Measurements from ENCODE around the gene B4GALT5.

B4GALT5 gene

GRCh38 chr20:49608752-49609670 is 104.7 kb downstream of the B4GALT5 start:
- DNase-seq (ENCODE audit: low read depth in 2 of 2): peak; percentile 65

GRCh38 chr20:49607568-49607967 is 106.1 kb downstream of the B4GALT5 start:
- DNase-seq (ENCODE audit: low read depth in 2 of 2): no peak

GRCh38 chr20:49603209-49603627 is 110.5 kb downstream of the B4GALT5 start:
- no peak for DNase-seq (ENCODE audit: low read depth in 2 of 2)

GRCh38 chr20:49602345-49603208 is 111.1 kb downstream of the B4GALT5 start:
- no peak for DNase-seq (ENCODE audit: low read depth in 2 of 2)

GRCh38 chr20:49601153-49601924 is 112.3 kb downstream of the B4GALT5 start:
- DNase-seq (ENCODE audit: low read depth in 2 of 2): no peak

- DNase-seq (ENCODE audit: low read depth in 2 of 2): no peak
Observed at GRCh38 chr20:49599746-49600113, 113.9 kb downstream of the B4GALT5 start.

GRCh38 chr20:49597825-49598395 is 115.8 kb downstream of the B4GALT5 start:
- no peak for DNase-seq (ENCODE audit: low read depth in 2 of 2)

GRCh38 chr20:49595811-49596561 is 117.7 kb downstream of the B4GALT5 start:
- DNase-seq (ENCODE audit: low read depth in 2 of 2): peak; percentile 83 to 89

GRCh38 chr20:49595346-49595745 is 118.3 kb downstream of the B4GALT5 start:
- DNase-seq (ENCODE audit: low read depth in 2 of 2): no peak

GRCh38 chr20:49594931-49595315 is 118.8 kb downstream of the B4GALT5 start:
- DNase-seq (ENCODE audit: low read depth in 2 of 2): no peak

- DNase-seq (ENCODE audit: low read depth in 2 of 2): peak; percentile 72 to 83
Observed at GRCh38 chr20:49594143-49594930, 119.3 kb downstream of the B4GALT5 start.

- no peak for DNase-seq (ENCODE audit: low read depth in 2 of 2)
Observed at GRCh38 chr20:49593466-49594142, 120.1 kb downstream of the B4GALT5 start.

- DNase-seq (ENCODE audit: low read depth in 2 of 2): no peak
Observed at GRCh38 chr20:49592120-49592519, 121.6 kb downstream of the B4GALT5 start.

GRCh38 chr20:49591217-49591865 is 122.3 kb downstream of the B4GALT5 start:
- DNase-seq (ENCODE audit: low read depth in 2 of 2): no peak

GRCh38 chr20:49590163-49591017 is 123.3 kb downstream of the B4GALT5 start:
- DNase-seq (ENCODE audit: low read depth in 2 of 2): no peak

GRCh38 chr20:49589747-49590146 is 123.9 kb downstream of the B4GALT5 start:
- no peak for DNase-seq (ENCODE audit: low read depth in 2 of 2)

GRCh38 chr20:49587111-49587570 is 126.5 kb downstream of the B4GALT5 start:
- no peak for DNase-seq (ENCODE audit: low read depth in 2 of 2)

Measured in stimulated activated CD4-positive, alpha-beta T cell treated with anti-CD3 and anti-CD28 coated beads, Interleukin-15, amount 100 ng/mL, for 48 hours (primary cell).